K562 (cell line): Measurements from ENCODE around the gene ICE2. TPM values are rescaled to one million over a fixed set of nuclear protein-coding genes. Genes with fewer than 3 reads are reported as not detected.

ENCODE experiments used
- ARID4B ChIP-seq: sonication (generic); formaldehyde crosslinking; IDR thresholded peaks from 2 replicates; pipeline ENCODE4 v1.8.0; 2022; ENCODE audit warnings: mild to moderate bottlenecking, missing genetic modification reagents
- CREB5 ChIP-seq: fragments of 250-450 bp; sonication (Bioruptor Pico); IDR thresholded peaks from 2 replicates; pipeline ENCODE4 v1.5.0; 2020; ENCODE audit warnings: mild to moderate bottlenecking
- CTCFL ChIP-seq: IDR thresholded peaks from 2 replicates; pipeline ENCODE4 v1.6.1; 2011; ENCODE audit warnings: borderline replicate concordance, low read depth, mild to moderate bottlenecking, moderate library complexity, low read length; ENCODE audit not compliant: insufficient read depth, poor library complexity, severe bottlenecking
- ERF ChIP-seq: fragments of 450-650 bp; formaldehyde crosslinking; IDR thresholded peaks from 2 replicates; pipeline ENCODE4 v1.4.0; 2020; ENCODE audit warnings: mild to moderate bottlenecking, mixed read lengths
- FOXJ2 ChIP-seq: fragments of 200-800 bp; sonication (Bioruptor generic); IDR thresholded peaks from 2 replicates; pipeline ENCODE4 v1.6.1; 2016; ENCODE audit warnings: missing genetic modification characterization, missing compliant biosample characterization
- GATAD2A ChIP-seq: fragments of 450-650 bp; IDR thresholded peaks from 2 replicates; pipeline ENCODE4 v1.6.1; 2017
- HES1 ChIP-seq: fragments of 450-650 bp; IDR thresholded peaks from 2 replicates; pipeline ENCODE4 v1.6.1; 2016; ENCODE audit warnings: low read depth, mild to moderate bottlenecking, moderate library complexity
- NCOA4 ChIP-seq: fragments of 450-650 bp; IDR thresholded peaks from 2 replicates; pipeline ENCODE4 v1.6.1; 2018; ENCODE audit warnings: mild to moderate bottlenecking; ENCODE audit not compliant: partially characterized antibody
- NFIX ChIP-seq: fragments of 250-450 bp; sonication (Bioruptor Pico); IDR thresholded peaks from 2 replicates; pipeline ENCODE4 v1.4.0; 2020; ENCODE audit warnings: low read depth, mild to moderate bottlenecking, moderate library complexity
- NONO ChIP-seq, 2 experiments: fragments of 200-400 bp in 1 of 2; fragments of 450-650 bp in 1 of 2; formaldehyde crosslinking in 1 of 2; IDR thresholded peaks; 2 replicates each; pipeline ENCODE4 v1.6.1; 2017; ENCODE audit warnings: low read depth in 2 of 2, mild to moderate bottlenecking in 2 of 2, moderate library complexity in 2 of 2, low read length in 1 of 2
- PHF21A ChIP-seq: fragments of 450-650 bp; IDR thresholded peaks from 2 replicates; pipeline ENCODE4 v1.6.1; 2017; ENCODE audit warnings: low read depth, borderline replicate concordance
- RHOXF2B ChIP-seq: fragments of 250-450 bp; sonication (Bioruptor Pico); conservative IDR thresholded peaks from 2 replicates; pipeline ENCODE4 v1.5.1; 2021
- SIRT6 ChIP-seq: IDR thresholded peaks from one replicate; pipeline ENCODE4 v1.6.1; 2012; ENCODE audit warnings: low read depth, mild to moderate bottlenecking, control low read depth, inconsistent platforms, low read length, moderate library complexity
- SPI1 ChIP-seq: IDR thresholded peaks from 2 replicates; pipeline ENCODE4 v1.6.1; 2011; ENCODE audit warnings: low read depth, low read length, control low read depth, borderline replicate concordance
- TARDBP ChIP-seq: fragments of 450-650 bp; IDR thresholded peaks from 2 replicates; pipeline ENCODE4 v1.6.1; 2016
- ZBTB12 ChIP-seq: fragments of 250-450 bp; sonication (Bioruptor Pico); IDR thresholded peaks from 2 replicates; pipeline ENCODE4 v1.4.0; 2020
- ZNF239 ChIP-seq: fragments of 250-450 bp; sonication (Bioruptor Pico); IDR thresholded peaks from 2 replicates; pipeline ENCODE4 v1.4.0; 2020; ENCODE audit warnings: mild to moderate bottlenecking
- ZNF75A ChIP-seq: fragments of 450-650 bp; formaldehyde crosslinking; IDR thresholded peaks from 2 replicates; pipeline ENCODE4 v1.4.0; 2020; ENCODE audit warnings: mild to moderate bottlenecking
- polyA plus RNA-seq, 8 experiments: library from polyadenylated mRNA; depleted of rRNA in 4 of 8; stranded (reverse) in 5 of 8; unstranded in 3 of 8; fragments of >200 nt; fragmentation: Nextera tagmentation in 2 of 8; fragmentation: Illumina TruSeq in 1 of 8; extraction: Ambion mirVana in 2 of 8; extraction: Trizol in 1 of 8; gene quantifications; 2 replicates each; pipeline versions ENCODE4 v1.2.1 to v1.2.3, GENCODE V29; 2011 to 2014; ENCODE audit warnings: inconsistent platforms in 1 of 8, missing spikeins in 1 of 8
- total RNA-seq, 7 experiments: library from RNA; depleted of rRNA in 6 of 7; stranded (reverse); fragments of >200 nt in 6 of 7; fragmentation: Illumina TruSeq in 2 of 7; extraction: Trizol in 2 of 7; gene quantifications; 2 replicates each; pipeline versions ENCODE4 v1.2.1 to v1.2.3, GENCODE V29; 2011 to 2021; ENCODE audit warnings: low replicate concordance in 1 of 7

Gene ICE2
- total and polyA plus RNA-seq, 9 of the 15 experiments (the other 6 are each of a cell fraction or from before 2014, with no cell fraction given) = 21.8 to 87.9 (median 58.1) TPM

GRCh38 chr15:60396958-60397771 is 81.8 kb downstream of the ICE2 start (continued):
- TF ChIP-seq CTCFL (peak; percentile 58), PHF21A (no peak), RHOXF2B (CRISPR knock-in tag) (no peak), ZNF239 (CRISPR knock-in tag) (no peak), SPI1 (no peak), ARID4B (CRISPR knock-in tag) (peak; percentile 79), NFIX (CRISPR knock-in tag) (no peak), SIRT6 (no peak), NONO (IDR thresholded peaks at IDR 0.05; ENCODE audit: low read depth in 2 of 2, low read length in 1 of 2) (peak in 1 of 2 experiments; percentile 39; a peak in 1 of 4 replicates), FOXJ2 (tag) (no peak), GATAD2A (no peak), TARDBP (no peak), ZNF75A (CRISPR knock-in tag) (no peak), NCOA4 (no peak), ZBTB12 (CRISPR knock-in tag) (no peak), CREB5 (no peak), HES1 (no peak), ERF (CRISPR knock-in tag) (no peak)
